Measurements from ENCODE around the gene FLNB. TPM values are rescaled to one million over a fixed set of nuclear protein-coding genes. Genes with fewer than 3 reads are reported as not detected.

FLNB gene
- total RNA-seq, 1 experiment from 2014 or later: 127 TPM

DNA sequence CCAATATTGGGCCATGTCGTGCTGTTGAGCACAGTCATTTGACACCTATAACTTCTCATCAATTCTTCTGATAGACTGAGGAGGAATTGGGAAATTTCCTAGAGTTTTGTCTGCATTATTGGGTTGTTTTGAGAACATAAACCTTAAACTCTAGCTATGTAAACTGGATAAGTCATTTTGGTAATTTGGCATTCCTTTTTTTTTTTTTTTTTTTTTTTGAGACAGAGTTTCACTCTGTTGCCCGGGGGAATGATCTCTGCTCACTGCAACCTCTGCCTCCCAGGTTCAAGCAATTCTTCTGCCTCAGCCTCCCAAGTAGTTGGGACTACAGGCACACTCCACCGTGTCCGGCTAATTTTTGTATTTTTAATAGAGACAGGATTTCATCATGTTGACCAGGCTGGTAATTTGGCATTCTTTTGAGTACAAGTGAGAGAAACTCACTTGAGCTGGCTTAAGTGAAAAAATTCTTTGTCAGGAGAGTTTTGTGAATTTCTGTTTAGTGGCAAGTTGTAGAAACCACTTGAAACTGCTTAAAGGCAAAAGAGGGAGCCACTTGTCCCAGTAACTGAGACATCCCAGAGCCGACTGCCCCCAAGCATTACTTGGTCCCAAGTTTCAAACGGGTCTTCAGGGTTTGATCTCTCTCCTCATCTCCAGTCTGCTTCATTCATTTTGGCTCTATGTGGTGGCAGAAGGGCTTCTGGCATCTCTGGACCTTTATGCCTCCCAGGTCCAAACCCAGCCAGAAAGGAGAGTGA is 34.9 kb downstream of the FLNB start (continued):
- TF ChIP-seq, protein P1, sequence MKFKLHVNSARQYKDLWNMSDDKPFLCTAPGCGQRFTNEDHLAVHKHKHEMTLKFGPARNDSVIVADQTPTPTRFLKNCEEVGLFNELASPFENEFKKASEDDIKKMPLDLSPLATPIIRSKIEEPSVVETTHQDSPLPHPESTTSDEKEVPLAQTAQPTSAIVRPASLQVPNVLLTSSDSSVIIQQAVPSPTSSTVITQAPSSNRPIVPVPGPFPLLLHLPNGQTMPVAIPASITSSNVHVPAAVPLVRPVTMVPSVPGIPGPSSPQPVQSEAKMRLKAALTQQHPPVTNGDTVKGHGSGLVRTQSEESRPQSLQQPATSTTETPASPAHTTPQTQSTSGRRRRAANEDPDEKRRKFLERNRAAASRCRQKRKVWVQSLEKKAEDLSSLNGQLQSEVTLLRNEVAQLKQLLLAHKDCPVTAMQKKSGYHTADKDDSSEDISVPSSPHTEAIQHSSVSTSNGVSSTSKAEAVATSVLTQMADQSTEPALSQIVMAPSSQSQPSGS (CRISPR knock-in tag; IDR thresholded peaks at IDR 0.05; ENCODE audit: borderline replicate concordance, low read depth): no peak
- TF ChIP-seq ZNF425 (CRISPR knock-in tag; conservative IDR thresholded peaks at IDR 0.05) (no peak), ARID4B (CRISPR knock-in tag; IDR thresholded peaks at IDR 0.05; ENCODE audit: borderline replicate concordance) (no peak), GABPB1 (CRISPR knock-in tag; IDR thresholded peaks at IDR 0.05) (no peak)

GRCh38 chr3:58043933-58044332 is 35.7 kb downstream of the FLNB start:
- Mint-ChIP-seq H3K27me3 (ENCODE audit: low read depth) (no peaks in the 10 kb centered on the region), H3K27ac (peak overlapping the region; percentile 57), H3K4me3 (no peak overlapping the region), H3K36me3 (no peaks in the 10 kb centered on the region), H3K9me3 (no peaks in the 10 kb centered on the region), H3K4me1 (peaks cover 81% of the 10 kb centered on the region)
- no peak for DNase-seq (ENCODE audit: low spot score)
- TF ChIP-seq, protein P2, sequence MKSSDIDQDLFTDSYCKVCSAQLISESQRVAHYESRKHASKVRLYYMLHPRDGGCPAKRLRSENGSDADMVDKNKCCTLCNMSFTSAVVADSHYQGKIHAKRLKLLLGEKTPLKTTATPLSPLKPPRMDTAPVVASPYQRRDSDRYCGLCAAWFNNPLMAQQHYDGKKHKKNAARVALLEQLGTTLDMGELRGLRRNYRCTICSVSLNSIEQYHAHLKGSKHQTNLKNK (CRISPR knock-in tag; IDR thresholded peaks at IDR 0.05): no peak
- TF ChIP-seq MLX (CRISPR knock-in tag; IDR thresholded peaks at IDR 0.05) (no peak), ZNF121 (CRISPR knock-in tag; IDR thresholded peaks at IDR 0.05) (no peak), IRF2 (CRISPR knock-in tag; IDR thresholded peaks at IDR 0.05; ENCODE audit: borderline replicate concordance, low read depth) (no peak), GABPB1 (CRISPR knock-in tag; IDR thresholded peaks at IDR 0.05) (no peak), KAT7 (CRISPR knock-in tag; IDR thresholded peaks at IDR 0.05; ENCODE audit: borderline replicate concordance) (no peak), IRF1 (CRISPR knock-in tag; IDR thresholded peaks at IDR 0.05) (no peak), ZNF396 (CRISPR knock-in tag; IDR thresholded peaks at IDR 0.05; ENCODE audit: borderline replicate concordance) (no peak)
- TF ChIP-seq, protein P3, sequence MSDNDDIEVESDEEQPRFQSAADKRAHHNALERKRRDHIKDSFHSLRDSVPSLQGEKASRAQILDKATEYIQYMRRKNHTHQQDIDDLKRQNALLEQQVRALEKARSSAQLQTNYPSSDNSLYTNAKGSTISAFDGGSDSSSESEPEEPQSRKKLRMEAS (CRISPR knock-in tag; IDR thresholded peaks at IDR 0.05): no peak
- CTCF ChIA-PET: no interaction called here
- 0 out of 2 replicates have a peak, but pooled peaks have one; percentile 4 for ATAC-seq
- POLR2A ChIA-PET: interaction anchor here (1.7 kb wide), 1 partner anchor 36 kb away, joined by 5 read pairs; the partner anchor contains the start of gene FLNB
